Lower leg skin (tissue), 3 donors: ENCODE results near the gene BBS5.

Experiments
- POLR2A ChIP-seq, 2 donors: fragments of 450-650 bp; IDR thresholded peaks; one replicate each; pipeline ENCODE4 v1.6.1; 2016 to 2017; ENCODE audit warnings: antibody characterized with exemption in 2 of 2, mild to moderate bottlenecking in 1 of 2, moderate library complexity in 1 of 2
- TF ChIP-seq, protein P1 (sequence below), 3 donors: fragments of 450-650 bp; IDR thresholded peaks; one replicate each; pipeline ENCODE4 v1.5.1; 2016; ENCODE audit warnings: antibody characterized with exemption in 3 of 3, mild to moderate bottlenecking in 3 of 3, moderate library complexity in 2 of 3

DNA sequence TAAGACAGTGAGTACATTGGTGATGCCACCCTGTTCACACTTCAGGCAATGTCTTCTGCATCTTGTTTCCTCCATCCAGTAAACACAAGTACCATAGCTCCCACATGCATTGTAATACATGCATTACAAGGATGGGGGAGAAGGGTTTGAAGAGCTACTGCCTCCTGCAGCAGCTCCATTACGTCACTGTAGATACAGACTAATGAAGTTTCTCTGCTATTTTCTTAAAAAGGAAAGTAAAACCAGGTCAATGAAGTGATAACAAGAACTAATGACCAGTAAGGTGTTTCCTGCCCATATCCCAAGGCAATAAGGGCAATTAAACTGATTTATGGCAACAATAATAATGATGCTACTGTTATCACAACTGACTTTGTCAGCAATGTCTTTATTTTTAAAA is 18.2 kb upstream of the BBS5 start:
- TF ChIP-seq, protein P1, sequence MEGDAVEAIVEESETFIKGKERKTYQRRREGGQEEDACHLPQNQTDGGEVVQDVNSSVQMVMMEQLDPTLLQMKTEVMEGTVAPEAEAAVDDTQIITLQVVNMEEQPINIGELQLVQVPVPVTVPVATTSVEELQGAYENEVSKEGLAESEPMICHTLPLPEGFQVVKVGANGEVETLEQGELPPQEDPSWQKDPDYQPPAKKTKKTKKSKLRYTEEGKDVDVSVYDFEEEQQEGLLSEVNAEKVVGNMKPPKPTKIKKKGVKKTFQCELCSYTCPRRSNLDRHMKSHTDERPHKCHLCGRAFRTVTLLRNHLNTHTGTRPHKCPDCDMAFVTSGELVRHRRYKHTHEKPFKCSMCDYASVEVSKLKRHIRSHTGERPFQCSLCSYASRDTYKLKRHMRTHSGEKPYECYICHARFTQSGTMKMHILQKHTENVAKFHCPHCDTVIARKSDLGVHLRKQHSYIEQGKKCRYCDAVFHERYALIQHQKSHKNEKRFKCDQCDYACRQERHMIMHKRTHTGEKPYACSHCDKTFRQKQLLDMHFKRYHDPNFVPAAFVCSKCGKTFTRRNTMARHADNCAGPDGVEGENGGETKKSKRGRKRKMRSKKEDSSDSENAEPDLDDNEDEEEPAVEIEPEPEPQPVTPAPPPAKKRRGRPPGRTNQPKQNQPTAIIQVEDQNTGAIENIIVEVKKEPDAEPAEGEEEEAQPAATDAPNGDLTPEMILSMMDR (IDR thresholded peaks at IDR 0.05) = no peak
- TF ChIP-seq POLR2A (IDR thresholded peaks at IDR 0.05) = no peak
